Pancreas (tissue), 10 donors: ENCODE measurements around the gene CREBL2. TPM values are rescaled to one million over a fixed set of nuclear protein-coding genes. Genes with fewer than 3 reads are reported as not detected.

Experiments
- ATAC-seq, 4 donors: fragments of 200-7000 bp; cut with Tn5 transposase; one replicate each; pipeline versions ENCODE4 v1.8.0 to v1.9.1; 2020; ENCODE audit warnings: mild to moderate bottlenecking in 4 of 4, moderate library complexity in 4 of 4
- DNase-seq, 6 donors: peaks; one replicate each; pipeline ENCODE4 v3.0.0-alpha.2; 2020
- FAIRE-seq: peaks from 2 replicates; lab custom pipeline; 2012; peaks lifted over from hg19 to GRCh38; lab: Jason Lieb, UNC
- H3K27ac ChIP-seq, 4 donors: fragments of 200-600 bp; sonication (generic); 1 replicate in 3 of 4; 2 replicates in 1 of 4; pipeline versions ENCODE4 v1.5.0 to v1.8.0; 2020
- H3K27me3 ChIP-seq, 4 donors: fragments of 200-600 bp; one replicate each; pipeline ENCODE4 v1.8.0; 2021
- H3K36me3 ChIP-seq, 3 donors: fragments of 200-600 bp; sonication (generic) in 1 of 3; one replicate each; pipeline versions ENCODE4 v1.5.0 to v1.8.0; 2020 to 2021
- H3K4me1 ChIP-seq, 3 donors: fragments of 200-600 bp; one replicate each; pipeline ENCODE4 v1.8.0; 2021
- H3K4me3 ChIP-seq, 4 donors: fragments of 200-600 bp; sonication (generic) in 2 of 4; one replicate each; pipeline versions ENCODE4 v1.5.0 to v1.8.0; 2020 to 2021
- H3K9me3 ChIP-seq, 4 donors: fragments of 200-600 bp; one replicate each; pipeline ENCODE4 v1.8.0; 2021
- CTCF ChIP-seq, 4 donors: fragments of 200-600 bp; sonication (generic) in 3 of 4; IDR thresholded peaks; one replicate each; pipeline versions ENCODE4 v1.5.0 to v1.8.0; 2021; ENCODE audit warnings: antibody characterized with exemption in 4 of 4
- whole genome bisulfite sequencing, 2 donors: extraction: QIAGEN DNeasy Blood & Tissue Kit; methylation state at CpG; one replicate each; pipeline ENCODE4 v1.1.7; 2013; 5-methylcytosine and 5-hydroxymethylcytosine counted together
- intact Hi-C, 3 donors: fragments of 100-400 bp; cut with DNase I; formaldehyde crosslinking; loops; one replicate each; pipeline versions ENCODE4 v1.11.1 to v1.14.2; 2022
- polyA plus RNA-seq, 2 donors: library from polyadenylated mRNA; stranded (reverse); fragments of 200-250 nt; gene quantifications; one replicate each; pipeline ENCODE4 v1.2.3, GENCODE V29; 2013
- total RNA-seq, 6 donors: library from RNA; stranded (reverse); fragmentation: NEBNext Ultra II Directional in 4 of 6; extraction: Animal tissue kit (Norgen Biotek cat#: 25700) in 4 of 6; gene quantifications; one replicate each; pipeline versions ENCODE4 v1.2.1 to v1.2.4, GENCODE V29; 2021 to 2023
- donor health status: healthy with polysubstance abuse.
- donor health status: DM: no; HTN: no; CAD: no; lungs with moderate emphysema.
- donor health status: DM: no; HTN: no; CAD: no.
- donor health status: control.
- donor health status: control.
- donor health status: Bipolar disorder and iron deficiency.
- donor health status: DM: yes; HTN: yes; CAD: no.
- donor health status: DM: no; HTN: no; CAD: no.
- donor health status: DM: no; HTN: no; CAD: no.
- donor health status: DM: yes; HTN: yes; CAD: no.

The CREBL2 gene
- total and polyA plus RNA-seq, 8 donors: 9.8 to 29.7 (median 16.6) TPM

GRCh38 chr12:12606781-12607589 is 4.7 kb upstream of the CREBL2 start:
- Histone ChIP-seq H3K36me3 (no peaks in the 10 kb centered on the region), H3K9me3 (no peaks in the 10 kb centered on the region), H3K27me3 (no peaks in the 10 kb centered on the region), H3K4me3 (no peak overlapping the region), H3K4me1 (no peaks in the 10 kb centered on the region), H3K27ac (peak overlapping the region in 1 of 4 donors; percentile 66)
- ATAC-seq (no peak), FAIRE-seq (no peak), DNase-seq (no peak)
- no peak for TF ChIP-seq CTCF (IDR thresholded peaks at IDR 0.05)
- 44 to 54% methylated on average over 7 of the region's 7 CpGs for WGBS, 2 donors
- intact Hi-C loops: no loop called here

GRCh38 chr12:12608557-12608957 is 3.1 kb upstream of the CREBL2 start:
- FAIRE-seq: no peak
- no peak overlapping the region for H3K27ac ChIP-seq
- 90 to 93% methylated on average over 1 of the region's 1 CpG for WGBS, 2 donors
- ATAC-seq: no peak
- TF ChIP-seq CTCF (IDR thresholded peaks at IDR 0.05): no peak
- no peaks in the 10 kb centered on the region for H3K36me3 ChIP-seq
- H3K4me3 ChIP-seq: no peak overlapping the region
- intact Hi-C loops: no loop called here
- no peaks in the 10 kb centered on the region for H3K27me3 ChIP-seq
- H3K4me1 ChIP-seq: peaks cover 0 to 10% (median 0%) of the 10 kb centered on the region in 3 donors
- DNase-seq: no peak
- no peaks in the 10 kb centered on the region for H3K9me3 ChIP-seq

GRCh38 chr12:12609692-12610091 is 2.0 kb upstream of the CREBL2 start:
- TF ChIP-seq CTCF (IDR thresholded peaks at IDR 0.05): no peak
- no peak for FAIRE-seq
- intact Hi-C loops: no loop called here
- no peak for DNase-seq
- no peak overlapping the region for H3K4me3 ChIP-seq
- WGBS, 2 donors: 98 to 100% methylated on average over 3 of the region's 3 CpGs
- no peak overlapping the region for H3K27ac ChIP-seq
- ATAC-seq: no peak
- no peaks in the 10 kb centered on the region for H3K27me3 ChIP-seq
- no peaks in the 10 kb centered on the region for H3K9me3 ChIP-seq
- H3K36me3 ChIP-seq: no peaks in the 10 kb centered on the region
- H3K4me1 ChIP-seq: peaks cover 0 to 11% (median 0%) of the 10 kb centered on the region in 3 donors

GRCh38 chr12:12610711-12611110 is 965 bp upstream of the CREBL2 start:
- TF ChIP-seq CTCF (IDR thresholded peaks at IDR 0.05): no peak
- Histone ChIP-seq H3K4me3 (peak overlapping the region in 1 of 4 donors; percentile 67), H3K4me1 (peaks cover 0 to 11% (median 0%) of the 10 kb centered on the region in 3 donors), H3K27me3 (no peaks in the 10 kb centered on the region), H3K36me3 (no peaks in the 10 kb centered on the region), H3K27ac (peak overlapping the region; percentile 68 to 97 (median 87)), H3K9me3 (no peaks in the 10 kb centered on the region)
- 95 to 100% methylated on average over 4 of the region's 4 CpGs for WGBS, 2 donors
- no peak for FAIRE-seq
- ATAC-seq: no peak
- intact Hi-C loops: no loop called here
- DNase-seq: no peak

GRCh38 chr12:12612358-12612757 is 682 bp downstream of the CREBL2 start:
- Histone ChIP-seq H3K9me3 (no peaks in the 10 kb centered on the region), H3K4me3 (peak overlapping the region; percentile 64 to 84 (median 70)), H3K4me1 (peaks cover 0 to 20% (median 0%) of the 10 kb centered on the region in 3 donors), H3K36me3 (no peaks in the 10 kb centered on the region), H3K27ac (peak overlapping the region; percentile 68 to 97 (median 87)), H3K27me3 (no peaks in the 10 kb centered on the region)
- 0% methylated on average over 7 of the region's 7 CpGs for WGBS, 2 donors
- no peak for TF ChIP-seq CTCF (IDR thresholded peaks at IDR 0.05)
- FAIRE-seq: no peak
- peak; percentile 12 to 49 (median 29) for ATAC-seq
- no peak for DNase-seq
- intact Hi-C loops: no loop called here
